CD14-positive monocyte (primary cell): ENCODE results near the gene PAM16. TPM values are rescaled to one million over a fixed set of nuclear protein-coding genes. Genes with fewer than 3 reads are reported as not detected.

Experiments
- DNase-seq, 3 donors: peaks; one replicate each; pipeline ENCODE4 v3.0.0-alpha.2; 2011 to 2022
- H2AFZ ChIP-seq: 2 replicates; pipeline ENCODE4 v1.6.0; 2012; ENCODE audit warnings: mild to moderate bottlenecking, low read depth, low read length, inconsistent platforms; ENCODE audit not compliant: insufficient read depth, poor library complexity, severe bottlenecking
- H3K27ac ChIP-seq, 2 donors: 1 replicate in 1 of 2; 2 replicates in 1 of 2; pipeline ENCODE4 v1.5.1; 2012 to 2013; ENCODE audit warnings: low read length in 2 of 2, control low read depth in 1 of 2, inconsistent platforms in 1 of 2, low read depth in 1 of 2, mild to moderate bottlenecking in 1 of 2
- H3K27me3 ChIP-seq, 2 donors: one replicate each; pipeline versions ENCODE4 v1.6.0 to v1.6.1; 2011 to 2013; ENCODE audit warnings: low read length in 2 of 2; ENCODE audit not compliant: control insufficient read depth in 2 of 2, insufficient read depth in 2 of 2
- H3K36me3 ChIP-seq, 2 donors: replicated peaks in 1 of 2; 1 replicate in 1 of 2; 2 replicates in 1 of 2; pipeline versions ENCODE4 v1.5.1 to v1.6.1; 2012 to 2013; ENCODE audit warnings: low read length in 2 of 2, control low read depth in 1 of 2, inconsistent platforms in 1 of 2, mild to moderate bottlenecking in 1 of 2; ENCODE audit not compliant: insufficient read depth in 2 of 2, control insufficient read depth in 1 of 2
- H3K4me1 ChIP-seq, 2 donors: 1 replicate in 1 of 2; 2 replicates in 1 of 2; pipeline versions ENCODE4 v1.5.1 to v1.6.1; 2012 to 2013; ENCODE audit warnings: low read length in 2 of 2, control low read depth in 1 of 2, inconsistent platforms in 1 of 2, mild to moderate bottlenecking in 1 of 2, moderate library complexity in 1 of 2; ENCODE audit not compliant: insufficient read depth in 2 of 2, control insufficient read depth in 1 of 2
- H3K4me2 ChIP-seq: replicated peaks from 2 replicates; pipeline ENCODE3; 2012; ENCODE audit warnings: low read length, moderate library complexity, mild to moderate bottlenecking; ENCODE audit not compliant: poor library complexity, severe bottlenecking; ENCODE audit errors: extremely low read depth
- H3K4me3 ChIP-seq, 3 experiments: fragments of 200-600 bp in 1 of 3; sonication (generic) in 1 of 3; replicated peaks in 1 of 3; 1 replicate in 2 of 3; 2 replicates in 1 of 3; pipeline ENCODE4 v1.5.1; 2011 to 2013; ENCODE audit warnings: low read length in 3 of 3, mild to moderate bottlenecking in 3 of 3, control low read depth in 2 of 3, low read depth in 2 of 3, inconsistent platforms in 1 of 3, moderate library complexity in 1 of 3
- H3K79me2 ChIP-seq: 2 replicates; pipeline ENCODE4 v1.6.0; 2012; ENCODE audit warnings: mild to moderate bottlenecking, control low read depth, inconsistent platforms, low read length, moderate library complexity; ENCODE audit not compliant: insufficient read depth
- H3K9ac ChIP-seq: 2 replicates; pipeline ENCODE4 v1.6.0; 2017; ENCODE audit warnings: low read length, mild to moderate bottlenecking; ENCODE audit not compliant: insufficient read depth, poor library complexity, severe bottlenecking
- H3K9me3 ChIP-seq, 2 donors: replicated peaks in 1 of 2; 1 replicate in 1 of 2; 2 replicates in 1 of 2; pipeline versions ENCODE4 v1.5.1 to v1.6.1; 2012 to 2013; ENCODE audit warnings: low read length in 2 of 2, control low read depth in 1 of 2; ENCODE audit not compliant: control insufficient read depth in 1 of 2, insufficient read depth in 1 of 2
- H4K20me1 ChIP-seq: 2 replicates; pipeline ENCODE4 v1.6.0; 2012; ENCODE audit warnings: mild to moderate bottlenecking, low read length, control low read depth, moderate library complexity; ENCODE audit not compliant: insufficient read depth
- H3K27ac Mint-ChIP-seq, 7 donors: one replicate each; pipeline ENCODE4 v1.8.0; 2020; ENCODE audit warnings: mild to moderate bottlenecking in 7 of 7, mixed read lengths in 7 of 7, moderate library complexity in 6 of 7, inconsistent platforms in 2 of 7
- H3K27me3 Mint-ChIP-seq, 3 donors: one replicate each; pipeline ENCODE4 v1.8.0; 2021 to 2022; ENCODE audit warnings: low read depth in 3 of 3, mild to moderate bottlenecking in 3 of 3, mixed read lengths in 3 of 3, moderate library complexity in 3 of 3, inconsistent platforms in 1 of 3
- H3K36me3 Mint-ChIP-seq, 2 donors: one replicate each; pipeline ENCODE4 v1.8.0; 2020; ENCODE audit warnings: mixed read lengths in 2 of 2, inconsistent platforms in 1 of 2, mild to moderate bottlenecking in 1 of 2
- H3K4me1 Mint-ChIP-seq: one replicate; pipeline ENCODE4 v1.8.0; 2020; ENCODE audit warnings: mild to moderate bottlenecking, mixed read lengths
- H3K4me3 Mint-ChIP-seq, 2 donors: one replicate each; pipeline ENCODE4 v1.8.0; 2020; ENCODE audit warnings: mild to moderate bottlenecking in 2 of 2, mixed read lengths in 2 of 2, moderate library complexity in 1 of 2
- H3K9me3 Mint-ChIP-seq, 7 donors: one replicate each; pipeline ENCODE4 v1.8.0; 2020 to 2022; ENCODE audit warnings: mixed read lengths in 7 of 7, mild to moderate bottlenecking in 6 of 7, moderate library complexity in 6 of 7, inconsistent platforms in 2 of 7
- WGBS: methylation state at CpG from one replicate; pipeline ENCODE4 v1.1.5; 2013; ENCODE audit warnings: missing lambda C conversion rate; ENCODE audit not compliant: insufficient coverage; 5-methylcytosine and 5-hydroxymethylcytosine counted together
- intact Hi-C, 2 donors: fragments of 100-400 bp; cut with micrococcal nuclease; formaldehyde crosslinking; loops; one replicate each; pipeline versions ENCODE4 v1.15.0 to v1.15.1; 2023
- polyA plus RNA-seq, 3 donors: library from polyadenylated mRNA; depleted of rRNA in 1 of 3; unstranded in 2 of 3; stranded (reverse) in 1 of 3; fragments of 300-500 nt in 2 of 3; fragments of >200 nt in 1 of 3; fragmentation: Illumina TruSeq in 2 of 3; gene quantifications; 1 replicate in 2 of 3; 2 replicates in 1 of 3; pipeline ENCODE4 v1.2.3, GENCODE V29; 2012 to 2021
- TF ChIP-seq, protein P1 (sequence below): fragments of 200-600 bp; IDR thresholded peaks from one replicate; pipeline ENCODE4 v1.8.0; 2022; ENCODE audit warnings: antibody characterized with exemption, mild to moderate bottlenecking

PAM16 gene
- polyA plus RNA-seq, 3 donors: 34.3 to 37.6 (median 34.7) TPM

DNA sequence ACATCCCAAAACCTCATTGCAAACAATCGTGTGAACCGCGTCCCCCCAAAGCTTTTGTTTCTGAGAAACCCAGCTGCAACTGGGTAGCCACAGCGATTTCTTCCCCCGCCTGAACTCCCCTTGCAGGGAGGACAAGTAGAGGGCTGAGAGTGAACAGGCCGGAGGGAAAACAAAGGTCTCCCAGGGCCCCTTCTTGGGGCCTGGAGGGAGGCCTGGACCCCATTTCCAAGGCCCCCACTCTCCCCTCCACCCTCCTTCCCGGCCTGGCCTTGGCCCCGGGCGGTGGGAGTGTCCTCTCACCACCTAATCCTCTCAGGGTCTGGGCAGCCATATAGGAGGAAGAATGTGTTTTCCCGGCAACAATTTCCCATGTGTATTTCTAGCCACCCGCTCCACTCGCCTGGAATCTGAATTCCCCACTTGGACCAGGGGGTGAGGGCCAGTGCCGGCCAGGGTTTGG lies 32.6 kb downstream of the PAM16 start:
- Mint-ChIP-seq H3K36me3 (peaks cover 6 to 10% of the 10 kb centered on the region in 2 donors), H3K4me1 (peaks cover 9% of the 10 kb centered on the region), H3K27ac (no peak overlapping the region), H3K4me3 (no peak overlapping the region), H3K27me3 (peaks cover 28 to 62% (median 29%) of the 10 kb centered on the region in 3 donors), H3K9me3 (peaks cover 0 to 8% (median 3%) of the 10 kb centered on the region in 7 donors)
- Histone ChIP-seq H3K79me2 (no peaks in the 10 kb centered on the region), H3K27me3 (peaks cover 20 to 38% of the 10 kb centered on the region in 2 donors), H3K9ac (no peak overlapping the region), H3K9me3 (peaks cover 0 to 8% of the 10 kb centered on the region in 2 donors), H3K4me3 (no peak overlapping the region), H2AFZ (no peak overlapping the region), H4K20me1 (no peaks in the 10 kb centered on the region), H3K4me2 (no peak overlapping the region), H3K27ac (no peak overlapping the region), H3K36me3 (no peaks in the 10 kb centered on the region), H3K4me1 (peaks cover 12 to 17% of the 10 kb centered on the region in 2 donors)
- TF ChIP-seq, protein P1, sequence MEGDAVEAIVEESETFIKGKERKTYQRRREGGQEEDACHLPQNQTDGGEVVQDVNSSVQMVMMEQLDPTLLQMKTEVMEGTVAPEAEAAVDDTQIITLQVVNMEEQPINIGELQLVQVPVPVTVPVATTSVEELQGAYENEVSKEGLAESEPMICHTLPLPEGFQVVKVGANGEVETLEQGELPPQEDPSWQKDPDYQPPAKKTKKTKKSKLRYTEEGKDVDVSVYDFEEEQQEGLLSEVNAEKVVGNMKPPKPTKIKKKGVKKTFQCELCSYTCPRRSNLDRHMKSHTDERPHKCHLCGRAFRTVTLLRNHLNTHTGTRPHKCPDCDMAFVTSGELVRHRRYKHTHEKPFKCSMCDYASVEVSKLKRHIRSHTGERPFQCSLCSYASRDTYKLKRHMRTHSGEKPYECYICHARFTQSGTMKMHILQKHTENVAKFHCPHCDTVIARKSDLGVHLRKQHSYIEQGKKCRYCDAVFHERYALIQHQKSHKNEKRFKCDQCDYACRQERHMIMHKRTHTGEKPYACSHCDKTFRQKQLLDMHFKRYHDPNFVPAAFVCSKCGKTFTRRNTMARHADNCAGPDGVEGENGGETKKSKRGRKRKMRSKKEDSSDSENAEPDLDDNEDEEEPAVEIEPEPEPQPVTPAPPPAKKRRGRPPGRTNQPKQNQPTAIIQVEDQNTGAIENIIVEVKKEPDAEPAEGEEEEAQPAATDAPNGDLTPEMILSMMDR: no peak
- 100% methylated on average over 3 of the region's 13 CpGs for WGBS
- intact Hi-C loops: no loop called here
- DNase-seq: no peak

DNA sequence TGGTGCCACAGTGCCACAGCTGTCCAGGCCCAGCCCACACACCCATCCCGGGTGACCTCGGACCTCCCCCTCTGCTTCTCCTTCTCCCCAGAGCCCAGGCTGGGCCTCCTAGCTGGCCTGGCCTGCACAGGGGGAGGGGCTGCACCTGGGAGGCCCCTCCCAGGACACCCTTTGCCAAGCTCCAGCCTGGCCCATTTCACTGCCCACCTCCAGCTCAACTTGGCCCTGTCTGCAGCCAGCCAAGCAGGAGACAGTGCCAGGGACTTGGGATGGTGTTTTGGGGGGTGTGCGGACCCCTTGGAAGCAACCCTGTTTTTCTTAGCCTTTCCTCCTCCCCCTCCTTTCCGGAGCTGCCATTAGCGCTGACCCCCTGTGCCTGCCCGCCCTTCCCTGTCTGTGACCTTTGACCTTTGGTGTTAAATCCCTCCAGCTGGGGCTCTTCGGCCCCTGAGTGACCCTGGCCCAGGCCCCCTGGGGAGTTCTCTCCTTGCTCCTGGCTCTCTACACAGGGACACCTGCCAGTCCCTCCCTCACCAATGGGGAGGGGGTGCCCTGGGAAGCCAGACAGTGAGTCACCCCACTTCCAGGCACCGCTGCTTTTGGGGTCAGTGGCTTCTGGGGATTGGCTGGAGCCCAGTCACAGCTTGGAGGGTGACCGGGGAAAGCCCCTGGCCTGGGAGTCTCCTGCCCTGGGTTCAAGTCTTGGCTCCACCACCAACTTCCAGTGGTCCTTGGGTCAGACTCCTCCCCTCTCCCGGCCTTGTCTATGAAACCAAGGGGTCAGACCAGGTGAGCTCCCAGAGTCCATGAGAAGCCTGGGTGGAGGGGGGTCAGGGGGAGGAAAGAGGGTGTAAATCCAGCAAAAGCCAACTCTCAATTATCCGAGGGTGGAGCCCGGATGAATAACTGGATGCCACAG lies 33.3 kb downstream of the PAM16 start:
- H2AFZ ChIP-seq: no peak overlapping the region
- H3K36me3 Mint-ChIP-seq: peaks cover 6 to 10% of the 10 kb centered on the region in 2 donors

More for the DNA sequence above, 33.3 kb downstream of the PAM16 start:
- H3K27ac ChIP-seq: no peak overlapping the region
- H3K27me3 ChIP-seq: peaks cover 24 to 45% of the 10 kb centered on the region in 2 donors
- H3K27me3 Mint-ChIP-seq: peaks cover 33 to 69% (median 36%) of the 10 kb centered on the region in 3 donors
- peaks cover 12 to 17% of the 10 kb centered on the region in 2 donors for H3K4me1 ChIP-seq
- peak overlapping the region in 1 of 2 donors; percentile 75 for H3K4me3 Mint-ChIP-seq
- no peaks in the 10 kb centered on the region for H3K79me2 ChIP-seq
- H4K20me1 ChIP-seq: no peaks in the 10 kb centered on the region
- H3K9me3 ChIP-seq: peaks cover 0 to 8% of the 10 kb centered on the region in 2 donors
- H3K9ac ChIP-seq: no peak overlapping the region
- H3K4me3 ChIP-seq: no peak overlapping the region
- no peak overlapping the region for H3K27ac Mint-ChIP-seq
- peaks cover 9% of the 10 kb centered on the region for H3K4me1 Mint-ChIP-seq
- no peak overlapping the region for H3K4me2 ChIP-seq
- 76% methylated on average over 6 of the region's 12 CpGs for WGBS
- DNase-seq: peak in 1 of 3 donors; percentile 32
- peaks cover 0 to 8% (median 3%) of the 10 kb centered on the region in 7 donors for H3K9me3 Mint-ChIP-seq
- intact Hi-C loops: no loop called here
- TF ChIP-seq, protein P1: no peak
- no peaks in the 10 kb centered on the region for H3K36me3 ChIP-seq
